T-helper 9 cell (primary cell): Measurements from ENCODE around the gene SLC16A1.

Source experiments
- DNase-seq: peaks from one replicate; pipeline ENCODE4 v3.0.0-alpha.2; 2020

SLC16A1 gene

DNA sequence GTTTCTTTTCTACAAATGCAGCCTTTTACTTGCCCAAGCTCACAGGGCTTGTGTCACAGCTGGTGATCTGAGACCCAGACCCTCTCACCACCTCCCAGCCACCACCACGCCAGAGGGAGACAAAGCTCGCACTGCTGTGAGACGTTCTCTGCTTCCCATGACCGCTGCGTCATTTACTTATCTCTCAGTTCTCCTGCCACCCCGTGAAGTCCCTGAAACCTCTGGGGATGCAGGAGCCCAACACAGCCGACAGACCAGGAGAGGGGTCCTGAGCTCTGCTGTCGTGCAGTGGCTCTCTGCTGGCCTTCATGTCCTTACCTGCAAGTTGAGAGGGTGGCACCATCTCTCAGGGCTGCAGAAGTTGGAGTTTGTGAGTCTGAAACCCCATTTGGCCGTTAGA, 77.7 kb downstream of the SLC16A1 start:
- no peak for DNase-seq

DNA sequence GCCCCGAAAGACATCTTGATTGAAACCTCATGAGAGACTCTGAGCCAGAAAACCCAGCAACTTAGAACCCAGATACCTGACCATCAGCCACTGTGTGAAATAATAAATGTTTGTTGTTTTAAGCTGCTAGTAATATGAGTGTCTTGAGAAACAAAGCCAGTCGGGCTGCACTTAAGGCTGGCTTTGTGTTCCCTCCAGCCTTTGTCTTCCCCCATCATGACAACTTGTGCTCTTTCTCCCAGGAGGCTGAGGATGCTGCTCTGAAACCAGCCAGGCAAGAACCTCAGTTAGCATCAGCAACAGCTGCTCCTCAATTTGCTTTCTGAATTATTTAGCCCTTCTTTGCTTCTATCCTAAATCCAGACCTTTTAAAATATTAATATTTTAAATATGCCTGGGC, 78.2 kb downstream of the SLC16A1 start:
- DNase-seq, result no peak

- DNase-seq, result no peak
These were observed 79.7 kb downstream of the SLC16A1 start for GRCh38 chr1:112876315-112876714.

GRCh38 chr1:112872551-112872962, 83.4 kb downstream of the SLC16A1 start:
- no peak for DNase-seq

GRCh38 chr1:112870887-112871646, 84.9 kb downstream of the SLC16A1 start:
- DNase-seq, result no peak

DNA sequence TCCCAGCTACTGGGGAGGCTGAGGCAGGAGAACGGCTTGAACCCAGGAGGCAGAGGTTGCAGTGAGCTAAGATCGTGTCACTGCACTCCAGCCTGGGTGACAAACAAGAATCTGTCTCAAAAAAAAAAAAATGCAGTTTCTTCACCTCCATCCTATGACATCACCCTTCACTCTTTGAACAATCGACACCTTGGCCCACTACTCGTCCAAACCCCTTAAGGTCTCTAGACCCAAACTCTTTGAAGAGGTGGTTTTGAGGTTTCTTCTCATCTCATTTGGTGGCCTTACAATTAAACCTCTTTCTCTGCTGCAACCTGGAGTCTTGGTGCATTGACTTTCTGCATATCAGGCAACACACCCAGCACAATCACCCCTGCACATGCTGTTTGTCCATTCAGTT, 86.1 kb downstream of the SLC16A1 start:
- no peak for DNase-seq

- DNase-seq, result no peak
These were observed 87.8 kb downstream of the SLC16A1 start for GRCh38 chr1:112868191-112868590.

DNA sequence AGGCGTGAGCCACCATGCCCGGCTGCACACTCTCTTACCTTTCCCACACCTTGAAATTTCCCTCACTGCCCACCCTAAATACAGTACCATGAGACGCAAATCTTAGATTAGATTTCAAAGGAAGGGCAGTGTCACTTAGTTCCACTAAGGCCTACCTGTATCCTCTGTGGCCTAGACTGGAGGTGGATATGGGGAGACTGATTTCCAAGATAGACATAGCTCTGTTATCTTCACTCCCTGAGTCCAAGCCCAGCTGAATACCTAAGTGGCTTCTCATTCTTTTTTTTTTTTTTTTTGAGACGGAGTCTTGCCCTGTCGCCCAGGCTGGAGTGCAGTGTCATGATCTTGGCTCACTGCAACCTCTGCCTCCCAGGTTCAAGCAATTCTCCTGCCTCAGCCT, 89.0 kb downstream of the SLC16A1 start:
- DNase-seq, result no peak

GRCh38 chr1:112866151-112866550, 89.8 kb downstream of the SLC16A1 start:
- DNase-seq, result no peak

GRCh38 chr1:112862753-112863426, 93.1 kb downstream of the SLC16A1 start:
- DNase-seq, result no peak
